ENCODE results near the gene LNX1.

Gene LNX1

DNA sequence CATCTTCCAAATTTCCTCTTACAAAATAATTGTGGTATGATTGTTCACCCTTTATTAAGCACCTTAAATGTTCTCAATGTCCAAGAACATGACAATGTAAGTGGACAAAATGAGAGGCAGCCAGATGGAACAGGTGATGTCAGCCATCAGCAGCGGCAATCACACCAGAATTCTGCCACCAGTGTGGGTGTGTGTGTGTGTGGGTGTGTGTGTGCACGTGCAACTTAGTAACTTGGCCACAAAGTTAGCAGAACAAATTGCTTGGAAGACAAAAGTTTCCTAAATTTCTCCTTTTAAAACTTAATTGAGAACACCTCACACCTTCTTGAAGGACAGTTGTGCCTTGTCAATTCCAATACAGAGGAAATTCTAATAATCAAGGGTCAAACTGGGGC lies 18.7 kb downstream of the LNX1 start:
- Mint-ChIP-seq H3K4me3 (no peak overlapping the region), H3K27ac (no peak overlapping the region), H3K27me3 (no peaks in the 10 kb centered on the region), H3K9me3 (no peaks in the 10 kb centered on the region), H3K4me1 (no peaks in the 10 kb centered on the region), H3K36me3 (no peaks in the 10 kb centered on the region)
- CTCF ChIA-PET = no interaction called here
- DNase-seq = no peak

DNA sequence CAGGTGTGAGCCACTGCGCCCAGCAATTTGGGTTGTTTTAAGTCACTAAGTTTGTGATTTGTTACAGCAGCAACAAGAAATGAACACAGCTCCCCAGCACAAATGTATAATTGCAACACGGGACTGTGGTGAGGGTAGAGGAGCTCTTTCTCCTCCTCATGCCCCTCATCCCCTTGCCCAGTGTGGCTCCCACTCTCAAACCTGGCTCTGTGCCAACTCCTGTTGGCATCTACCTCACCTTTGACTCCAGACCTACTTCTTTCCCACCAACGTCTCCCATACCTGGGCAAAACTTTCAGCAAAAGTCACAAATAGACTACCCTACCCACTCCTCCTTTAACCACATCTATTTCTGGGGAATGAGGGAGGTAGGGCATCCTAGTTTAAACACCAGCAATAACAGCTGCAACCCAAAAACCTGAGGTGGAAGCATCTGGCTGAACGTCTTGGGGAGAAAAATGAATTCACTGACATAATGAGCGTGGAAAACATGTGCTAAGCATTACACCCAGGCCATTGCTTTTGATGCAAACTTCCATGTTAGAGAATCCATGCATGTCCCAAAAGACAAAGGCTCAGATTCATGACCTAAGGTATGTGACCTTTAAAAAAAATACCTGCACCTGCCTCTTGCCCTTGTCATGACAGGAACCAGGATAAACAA lies 19.2 kb downstream of the LNX1 start:
- no peaks in the 10 kb centered on the region for H3K36me3 Mint-ChIP-seq
- H3K9me3 Mint-ChIP-seq = no peaks in the 10 kb centered on the region
- CTCF ChIA-PET = no interaction called here
- no peak overlapping the region for H3K27ac Mint-ChIP-seq
- no peak for DNase-seq
- no peaks in the 10 kb centered on the region for H3K4me1 Mint-ChIP-seq
- no peaks in the 10 kb centered on the region for H3K27me3 Mint-ChIP-seq
- H3K4me3 Mint-ChIP-seq = no peak overlapping the region

DNA sequence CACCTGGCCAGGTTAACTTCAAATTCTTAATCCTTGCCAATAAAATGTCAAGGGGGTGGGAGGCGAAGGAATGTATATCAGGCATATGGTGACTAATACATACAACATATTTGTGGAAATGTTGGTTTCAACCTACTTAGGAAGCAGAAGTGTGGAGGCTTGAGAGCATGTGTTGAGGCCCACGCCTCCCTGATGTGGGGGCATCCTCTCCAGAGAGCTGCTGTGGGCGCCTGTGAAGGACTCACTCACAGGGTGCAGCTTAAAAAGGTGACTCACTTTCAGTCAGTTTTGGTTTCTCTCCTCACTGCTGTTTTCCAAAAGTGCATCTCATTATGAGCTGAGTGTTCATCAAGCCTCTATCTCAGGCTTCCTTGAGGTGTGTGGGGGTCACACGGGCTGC lies 27.5 kb downstream of the LNX1 start:
- no peak overlapping the region for H3K27ac Mint-ChIP-seq
- H3K4me1 Mint-ChIP-seq = no peaks in the 10 kb centered on the region
- CTCF ChIA-PET = no interaction called here
- H3K36me3 Mint-ChIP-seq = no peaks in the 10 kb centered on the region
- no peak overlapping the region for H3K4me3 Mint-ChIP-seq
- DNase-seq = no peak
- no peaks in the 10 kb centered on the region for H3K9me3 Mint-ChIP-seq
- H3K27me3 Mint-ChIP-seq = no peaks in the 10 kb centered on the region

DNA sequence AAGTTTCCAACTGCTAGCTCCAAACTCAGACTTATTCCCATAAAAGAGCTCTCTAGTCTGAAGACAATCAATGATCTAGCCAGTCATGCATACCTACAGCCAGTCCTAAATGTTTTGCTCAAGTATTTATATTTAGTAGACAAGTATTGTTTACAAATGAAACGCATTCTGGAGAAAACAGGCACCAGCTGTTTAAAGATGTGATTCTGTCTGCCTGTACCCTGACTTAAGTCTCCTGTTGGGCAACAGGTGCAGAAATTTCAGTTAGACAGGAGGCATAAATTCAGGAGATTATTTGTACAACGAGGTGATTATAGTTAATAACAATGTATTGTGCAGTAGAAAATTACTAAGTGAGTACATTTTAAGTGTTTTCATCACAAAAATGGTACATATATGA lies 28.9 kb downstream of the LNX1 start:
- no peaks in the 10 kb centered on the region for H3K4me1 Mint-ChIP-seq
- no peak overlapping the region for H3K4me3 Mint-ChIP-seq
- no peaks in the 10 kb centered on the region for H3K9me3 Mint-ChIP-seq
- CTCF ChIA-PET = no interaction called here
- no peak for DNase-seq
- H3K27me3 Mint-ChIP-seq = peaks cover 4% of the 10 kb centered on the region
- H3K27ac Mint-ChIP-seq = no peak overlapping the region
- H3K36me3 Mint-ChIP-seq = no peaks in the 10 kb centered on the region

DNA sequence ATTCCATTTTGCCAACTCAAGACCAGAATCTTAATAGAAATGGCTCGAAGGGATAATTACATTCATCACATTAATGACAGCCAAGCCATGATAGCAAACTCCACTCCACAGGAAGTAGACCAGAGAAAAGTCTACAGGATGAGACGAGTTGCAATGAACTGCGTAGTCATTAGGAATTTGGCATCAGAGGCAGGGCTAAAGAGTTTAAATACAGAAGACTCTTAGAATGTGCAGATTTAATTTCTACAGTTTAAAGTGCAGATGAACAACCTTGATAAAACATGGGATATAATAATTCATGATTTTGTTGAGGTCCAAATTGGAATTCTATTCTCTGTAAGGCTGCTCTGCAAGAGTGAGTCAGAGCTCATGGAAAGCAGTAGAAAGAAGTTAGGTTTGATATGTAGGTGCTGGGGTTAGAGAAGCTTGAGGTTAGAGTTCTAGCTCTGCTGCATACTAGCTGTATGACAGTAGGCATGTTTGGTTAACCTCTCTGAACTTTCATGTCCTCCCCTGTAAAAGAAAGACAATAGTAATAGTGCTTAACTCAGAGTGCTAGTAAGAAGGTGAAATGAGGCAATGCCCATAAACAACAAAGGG lies 32.2 kb downstream of the LNX1 start:
- CTCF ChIA-PET = no interaction called here
- Mint-ChIP-seq H3K4me3 (no peak overlapping the region), H3K27me3 (peaks cover 4% of the 10 kb centered on the region), H3K27ac (no peak overlapping the region), H3K9me3 (no peaks in the 10 kb centered on the region), H3K36me3 (no peaks in the 10 kb centered on the region), H3K4me1 (no peaks in the 10 kb centered on the region)
- no peak for DNase-seq

DNA sequence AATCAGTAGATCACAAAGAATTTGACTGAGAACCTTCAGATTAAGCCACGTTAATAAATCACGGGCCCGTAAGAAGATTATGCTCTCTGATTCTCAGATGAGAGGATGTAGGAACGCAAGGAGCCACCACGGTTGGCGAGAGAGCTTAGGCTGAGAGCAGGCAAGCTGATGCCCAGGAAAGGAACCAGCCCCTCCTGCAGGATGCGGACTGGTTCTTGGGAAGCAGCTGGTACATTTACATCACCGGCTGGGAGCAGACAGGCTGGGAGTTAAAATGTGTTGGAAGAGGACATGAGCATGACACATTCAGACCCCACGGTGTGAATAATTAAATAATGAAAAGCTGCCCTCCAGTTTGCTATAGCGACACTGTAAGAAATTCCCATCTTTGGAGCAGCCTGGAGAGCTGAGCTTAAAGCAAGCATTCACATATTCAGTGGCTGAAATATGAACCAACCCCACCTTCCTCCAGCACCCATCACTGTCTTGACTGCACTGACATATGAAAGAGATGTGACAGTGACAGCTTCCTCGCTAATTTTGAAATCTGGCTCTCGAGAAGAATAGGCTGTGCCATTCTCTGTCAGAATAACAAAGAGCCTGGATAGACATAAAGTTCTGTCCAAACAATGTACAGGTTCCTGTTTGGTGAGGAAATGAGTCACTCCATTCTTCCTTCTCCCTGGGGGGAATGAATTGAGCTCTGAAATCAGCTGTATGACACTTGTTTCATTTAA lies 33.1 kb downstream of the LNX1 start:
- H3K27me3 Mint-ChIP-seq = peaks cover 4% of the 10 kb centered on the region
- no peaks in the 10 kb centered on the region for H3K9me3 Mint-ChIP-seq
- DNase-seq = no peak
- no peak overlapping the region for H3K27ac Mint-ChIP-seq
- no peak overlapping the region for H3K4me3 Mint-ChIP-seq
- no peaks in the 10 kb centered on the region for H3K4me1 Mint-ChIP-seq
- CTCF ChIA-PET = no interaction called here
- no peaks in the 10 kb centered on the region for H3K36me3 Mint-ChIP-seq

DNA sequence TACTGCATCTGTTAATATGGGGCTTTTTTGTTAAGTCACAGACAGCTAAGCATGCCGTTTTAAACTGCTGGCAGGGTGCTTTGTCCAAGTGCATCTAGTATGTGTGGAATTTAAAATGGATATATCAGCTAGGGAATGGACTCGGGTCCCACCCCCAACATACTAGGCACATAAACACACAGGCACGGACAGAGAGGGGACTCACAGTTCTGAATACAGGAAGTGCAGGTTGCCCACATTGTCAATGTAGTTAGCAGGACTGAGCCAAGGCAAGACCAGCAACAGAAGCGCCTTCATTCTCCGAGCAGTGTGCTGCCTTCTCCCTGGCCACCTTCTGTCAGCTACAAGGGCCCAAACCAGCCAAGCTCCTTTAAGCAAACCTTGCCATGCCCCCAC lies 33.6 kb downstream of the LNX1 start:
- H3K4me3 Mint-ChIP-seq = no peak overlapping the region
- no peak overlapping the region for H3K27ac Mint-ChIP-seq
- H3K27me3 Mint-ChIP-seq = peaks cover 4% of the 10 kb centered on the region
- no peaks in the 10 kb centered on the region for H3K9me3 Mint-ChIP-seq
- DNase-seq = no peak
- CTCF ChIA-PET = no interaction called here
- H3K36me3 Mint-ChIP-seq = no peaks in the 10 kb centered on the region
- H3K4me1 Mint-ChIP-seq = no peaks in the 10 kb centered on the region

DNA sequence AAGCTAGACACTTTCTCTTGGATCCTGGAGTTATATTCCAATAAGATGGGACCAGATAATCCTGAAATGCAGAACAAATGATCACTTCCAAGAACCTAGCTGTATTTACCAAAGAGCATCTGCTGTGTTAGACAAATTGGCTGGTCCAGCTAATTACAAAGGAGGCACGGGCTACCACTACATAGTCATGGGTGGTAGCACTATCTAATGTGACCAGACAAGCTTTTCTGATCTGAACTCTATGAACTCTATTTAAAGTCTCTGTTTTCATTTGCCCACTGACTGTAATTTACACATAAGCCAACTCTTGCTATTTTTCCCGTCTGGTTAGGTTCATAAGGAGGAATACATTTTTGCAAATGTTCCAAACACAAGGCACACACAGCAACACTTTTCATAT lies 34.6 kb downstream of the LNX1 start:
- Mint-ChIP-seq H3K4me1 (no peaks in the 10 kb centered on the region), H3K27me3 (peaks cover 4% of the 10 kb centered on the region), H3K36me3 (no peaks in the 10 kb centered on the region), H3K27ac (no peak overlapping the region), H3K9me3 (no peaks in the 10 kb centered on the region), H3K4me3 (no peak overlapping the region)
- CTCF ChIA-PET = no interaction called here
- DNase-seq = no peak

DNA sequence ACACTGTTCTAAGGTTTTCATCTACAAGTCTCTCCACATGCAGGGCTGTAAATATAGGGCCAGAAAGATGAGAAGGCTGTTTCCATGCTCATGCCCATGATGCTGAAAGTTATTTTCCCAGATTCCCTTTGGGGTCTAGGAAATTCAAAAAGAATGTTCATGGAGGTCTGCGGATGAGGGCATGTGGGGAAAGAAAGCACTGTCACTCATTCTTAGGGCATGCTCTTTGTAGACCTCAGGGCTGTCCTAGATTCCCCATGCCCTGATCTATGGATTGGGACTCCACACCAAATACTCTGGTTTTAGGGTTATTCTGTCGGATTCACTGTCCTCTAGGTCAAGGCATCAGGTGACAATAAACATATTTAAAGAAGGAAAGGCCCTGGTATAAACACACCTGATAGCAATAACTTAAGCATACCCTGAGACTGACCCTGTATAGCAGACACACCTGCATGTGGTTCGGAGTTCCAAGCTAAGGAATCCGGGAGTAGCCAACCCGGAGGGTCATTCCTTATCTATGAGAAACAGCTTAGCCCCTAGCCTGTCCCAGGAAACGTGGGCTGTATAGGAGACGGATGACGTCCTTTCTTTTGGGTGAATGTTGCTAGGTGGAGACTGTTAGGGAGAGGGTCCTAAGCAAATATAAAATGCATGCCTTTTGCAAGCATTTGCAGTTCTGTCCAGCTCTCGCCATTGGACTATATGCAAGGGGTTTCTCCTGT lies 37.6 kb downstream of the LNX1 start:
- Mint-ChIP-seq H3K9me3 (no peaks in the 10 kb centered on the region), H3K4me3 (no peak overlapping the region), H3K27me3 (peaks cover 8% of the 10 kb centered on the region), H3K27ac (no peak overlapping the region), H3K4me1 (no peaks in the 10 kb centered on the region), H3K36me3 (no peaks in the 10 kb centered on the region)
- CTCF ChIA-PET = no interaction called here
- no peak for DNase-seq

DNA sequence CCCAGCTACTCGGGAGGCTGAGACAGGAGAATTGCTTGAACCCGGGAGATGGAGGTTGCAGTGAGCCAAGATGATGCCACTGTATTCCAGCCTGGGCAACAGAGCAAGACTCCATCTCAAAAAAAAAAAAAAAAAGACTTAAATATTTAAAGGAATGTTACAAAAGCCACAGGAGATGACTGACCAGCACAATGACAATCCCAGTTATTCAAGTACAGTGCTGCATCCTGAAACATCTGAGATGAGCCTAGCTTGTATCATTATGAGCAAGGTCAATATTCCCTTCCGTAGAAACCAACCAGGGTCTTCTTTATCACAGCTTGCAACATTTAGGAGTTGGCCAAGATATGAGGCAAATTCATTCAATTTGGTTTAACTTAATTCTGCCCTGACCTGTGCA lies 38.6 kb downstream of the LNX1 start:
- Mint-ChIP-seq H3K27me3 (peaks cover 9% of the 10 kb centered on the region), H3K9me3 (no peaks in the 10 kb centered on the region), H3K4me1 (no peaks in the 10 kb centered on the region), H3K4me3 (no peak overlapping the region), H3K27ac (no peak overlapping the region), H3K36me3 (no peaks in the 10 kb centered on the region)
- DNase-seq = no peak
- CTCF ChIA-PET = no interaction called here

DNA sequence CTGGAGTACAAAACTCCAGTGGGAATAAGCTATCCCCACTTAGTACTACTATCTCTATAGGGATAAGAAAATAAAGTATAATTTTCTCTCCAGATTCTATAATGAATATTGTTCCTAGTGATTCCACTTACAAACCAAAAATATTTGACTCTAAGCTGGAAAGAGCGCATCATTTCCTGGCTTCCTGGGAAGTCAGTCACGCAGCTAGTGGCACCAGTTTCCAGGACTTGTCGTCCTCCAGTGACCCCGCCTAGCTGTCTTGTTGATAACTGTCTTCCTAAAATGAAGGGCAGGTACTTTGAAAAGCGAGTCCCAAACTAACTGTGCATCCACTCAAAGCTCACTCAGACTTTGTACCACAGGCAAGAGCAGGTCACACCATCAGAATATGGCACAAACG lies 39.3 kb downstream of the LNX1 start:
- Mint-ChIP-seq H3K27me3 (peaks cover 12% of the 10 kb centered on the region), H3K4me3 (no peak overlapping the region), H3K36me3 (no peaks in the 10 kb centered on the region), H3K9me3 (no peaks in the 10 kb centered on the region), H3K4me1 (no peaks in the 10 kb centered on the region), H3K27ac (no peak overlapping the region)
- CTCF ChIA-PET = no interaction called here
- no peak for DNase-seq

DNA sequence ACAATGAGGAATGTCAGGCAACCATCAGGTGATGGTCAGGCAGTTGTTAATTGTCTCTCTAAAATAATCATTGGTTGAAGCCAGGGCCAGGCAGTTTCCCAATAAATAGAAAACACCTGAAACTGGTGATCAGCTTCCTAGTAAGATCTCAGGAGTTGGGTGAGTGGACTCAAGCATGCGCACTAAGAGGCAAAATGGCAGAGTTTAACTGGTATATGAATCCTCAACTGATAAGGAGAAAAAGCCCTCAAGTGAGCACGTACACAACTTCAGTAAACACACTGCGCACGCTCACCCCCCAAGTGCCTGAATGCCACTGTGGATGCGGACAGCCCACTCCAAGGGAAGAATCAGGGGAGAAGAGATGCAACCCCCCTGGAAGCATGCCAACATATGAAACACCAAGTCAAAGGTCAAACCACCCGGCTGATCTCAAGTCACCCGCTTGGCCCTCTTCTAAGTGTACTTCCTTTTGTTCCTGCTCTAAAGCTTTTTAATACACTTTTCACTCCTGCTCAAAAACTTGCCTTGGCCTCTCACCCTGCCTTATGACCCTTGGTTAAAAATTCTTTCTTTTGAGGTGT lies 39.9 kb downstream of the LNX1 start:
- Mint-ChIP-seq H3K4me1 (no peaks in the 10 kb centered on the region), H3K27me3 (peaks cover 12% of the 10 kb centered on the region), H3K36me3 (no peaks in the 10 kb centered on the region), H3K27ac (no peak overlapping the region), H3K9me3 (no peaks in the 10 kb centered on the region), H3K4me3 (no peak overlapping the region)
- CTCF ChIA-PET = no interaction called here
- DNase-seq = no peak

DNA sequence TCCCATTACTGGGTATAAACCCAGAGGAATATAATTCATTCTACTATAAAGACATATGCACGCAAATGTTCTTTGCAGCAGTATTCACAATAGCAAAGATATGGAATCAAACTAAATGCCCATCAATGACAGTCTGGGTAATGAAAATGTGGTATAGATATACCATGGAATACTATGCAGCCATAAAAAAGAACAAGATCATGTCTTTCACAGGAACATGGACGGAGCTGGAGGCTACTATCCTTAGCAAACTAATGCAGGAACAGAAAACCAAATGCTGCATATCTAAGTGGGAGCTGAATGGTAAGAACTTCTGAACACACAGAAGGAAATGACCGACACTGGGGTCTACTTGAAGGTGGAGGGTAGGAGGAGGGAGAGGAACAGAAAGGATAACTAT lies 42.6 kb downstream of the LNX1 start:
- CTCF ChIA-PET = no interaction called here
- H3K4me3 Mint-ChIP-seq = no peak overlapping the region
- H3K27ac Mint-ChIP-seq = no peak overlapping the region
- H3K4me1 Mint-ChIP-seq = no peaks in the 10 kb centered on the region
- peaks cover 12% of the 10 kb centered on the region for H3K27me3 Mint-ChIP-seq
- no peak for DNase-seq
- no peaks in the 10 kb centered on the region for H3K36me3 Mint-ChIP-seq
- no peaks in the 10 kb centered on the region for H3K9me3 Mint-ChIP-seq

DNA sequence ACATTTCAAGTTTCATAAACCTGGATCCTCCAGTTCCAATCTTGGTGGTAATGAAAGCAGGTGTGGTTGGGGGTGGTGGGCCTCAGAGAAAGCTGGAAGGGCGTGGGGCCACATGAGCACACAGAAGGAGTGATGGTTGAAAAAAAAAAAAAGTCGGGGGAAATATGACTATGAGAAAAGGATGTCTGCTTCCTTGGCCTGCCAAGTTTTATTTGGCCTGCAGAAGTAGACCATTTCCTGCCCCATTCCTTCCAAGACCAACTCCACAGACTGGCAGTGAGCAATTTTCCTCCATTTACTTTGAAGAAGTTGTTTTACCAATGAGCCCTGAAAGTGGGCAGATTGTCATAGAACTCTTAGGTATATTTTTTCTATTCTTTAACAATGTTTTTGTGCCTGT lies 43.3 kb downstream of the LNX1 start:
- no peaks in the 10 kb centered on the region for H3K9me3 Mint-ChIP-seq
- DNase-seq = no peak
- H3K27ac Mint-ChIP-seq = no peak overlapping the region
- CTCF ChIA-PET = no interaction called here
- no peaks in the 10 kb centered on the region for H3K36me3 Mint-ChIP-seq
- peaks cover 12% of the 10 kb centered on the region for H3K27me3 Mint-ChIP-seq
- H3K4me1 Mint-ChIP-seq = no peaks in the 10 kb centered on the region
- H3K4me3 Mint-ChIP-seq = no peak overlapping the region

Data from activated naive CD4-positive, alpha-beta T cell treated with anti-CD3 and anti-CD28 coated beads, Interleukin-2, amount 10 ng/mL, durations not matched to agents 7 days and 5 days (primary cell).